NCI-H82 (cell line): ENCODE results near the gene NEIL3.

ENCODE experiments used
- DNase-seq: peaks from one replicate; lab custom pipeline; 2025; lab: John Stamatoyannopoulos, UW

The NEIL3 gene

GRCh38 chr4:177411996-177412395, 102.3 kb downstream of the NEIL3 start:
- no peak for DNase-seq
